ENCODE results near the gene CIAPIN1.
"Not testable (repeated sequence)": the region's sequence is repeated elsewhere in the genome, so short reads cannot be mapped to it uniquely, and the experiment has no call there.

CIAPIN1 gene

DNA sequence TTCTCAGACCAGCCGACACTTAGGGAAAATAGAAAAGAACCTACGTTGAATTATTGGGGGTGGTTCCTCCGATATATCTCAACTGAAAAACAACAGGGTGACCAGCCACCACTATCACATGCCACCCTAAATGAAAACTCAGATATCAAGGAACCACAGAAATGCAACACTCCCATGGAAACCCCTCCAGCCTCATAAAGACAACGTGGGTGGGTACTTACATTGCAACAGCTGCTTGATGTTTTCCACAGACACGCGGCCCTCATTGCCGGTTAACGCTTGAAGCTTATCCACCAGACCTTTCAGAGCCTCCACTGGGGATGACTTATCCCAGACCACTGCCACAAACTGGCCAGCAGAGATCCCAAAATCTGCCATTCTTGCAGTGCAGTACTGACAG lies 6.6 kb downstream of the CIAPIN1 start:
- DNase-seq (ENCODE audit: low spot score), result not testable (repeated sequence)

GRCh38 chr16:57439947-57440346 lies 7.2 kb downstream of the CIAPIN1 start:
- not testable (repeated sequence) for DNase-seq (ENCODE audit: low spot score)

DNA sequence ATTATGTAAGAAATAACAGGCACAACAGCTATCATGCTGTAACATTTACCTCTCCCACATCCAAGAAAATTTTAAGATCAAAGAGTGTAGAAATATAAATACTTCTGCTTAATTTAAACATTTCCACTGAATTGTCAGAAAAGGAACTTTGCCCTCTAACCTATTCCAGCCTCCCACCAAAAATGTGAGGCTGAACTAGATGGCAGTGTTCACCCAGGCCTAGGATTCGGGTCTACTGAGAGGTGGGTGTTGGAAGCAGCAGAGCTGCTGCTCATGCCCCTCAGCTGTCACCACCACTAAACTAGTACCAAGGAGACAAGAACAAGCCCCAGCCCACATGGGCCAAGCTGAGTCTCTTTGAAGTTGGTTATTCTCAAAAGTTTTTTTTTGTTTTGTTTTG lies 11.3 kb downstream of the CIAPIN1 start:
- DNase-seq (ENCODE audit: low spot score), result no peak

DNA sequence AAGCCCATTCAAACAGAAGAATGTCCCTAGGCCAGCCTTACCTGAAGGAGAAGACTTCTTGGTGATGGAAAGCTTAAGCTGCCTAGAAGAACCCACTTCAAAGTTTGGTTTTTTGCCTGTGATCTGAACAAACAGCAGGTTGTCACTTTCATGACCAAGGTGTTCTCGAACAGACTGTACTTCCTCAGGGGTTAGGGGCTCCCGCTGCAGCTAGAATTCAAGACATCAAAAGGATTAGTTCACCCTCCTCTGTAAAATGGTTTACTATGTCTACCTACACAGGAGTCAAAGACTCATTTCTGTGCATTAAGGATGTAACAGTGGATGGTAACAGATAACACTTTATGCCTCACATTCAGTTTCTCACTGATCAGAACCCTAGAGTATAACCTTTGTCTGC lies 13.2 kb downstream of the CIAPIN1 start:
- no peak for DNase-seq (ENCODE audit: low spot score)

DNA sequence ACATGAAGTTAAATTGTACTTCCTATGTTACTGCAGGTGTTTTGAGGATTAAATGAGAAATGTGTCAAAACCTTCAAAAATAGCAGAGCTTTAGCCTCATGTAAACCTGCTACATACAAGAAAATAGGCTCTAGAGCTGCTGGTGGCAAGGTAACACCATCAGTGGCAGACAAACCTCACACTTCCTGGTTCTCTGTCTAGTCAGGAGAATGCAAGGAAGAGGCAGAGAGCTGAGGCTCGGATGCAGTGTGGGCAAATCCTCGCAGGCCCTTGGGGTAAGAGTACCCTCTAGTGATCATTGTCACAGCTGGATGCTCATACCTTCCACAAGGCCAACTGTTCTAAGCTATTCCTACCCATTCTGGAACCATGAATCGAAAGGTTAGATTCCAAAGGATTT lies 14.2 kb downstream of the CIAPIN1 start:
- DNase-seq (ENCODE audit: low spot score), result no peak

DNA sequence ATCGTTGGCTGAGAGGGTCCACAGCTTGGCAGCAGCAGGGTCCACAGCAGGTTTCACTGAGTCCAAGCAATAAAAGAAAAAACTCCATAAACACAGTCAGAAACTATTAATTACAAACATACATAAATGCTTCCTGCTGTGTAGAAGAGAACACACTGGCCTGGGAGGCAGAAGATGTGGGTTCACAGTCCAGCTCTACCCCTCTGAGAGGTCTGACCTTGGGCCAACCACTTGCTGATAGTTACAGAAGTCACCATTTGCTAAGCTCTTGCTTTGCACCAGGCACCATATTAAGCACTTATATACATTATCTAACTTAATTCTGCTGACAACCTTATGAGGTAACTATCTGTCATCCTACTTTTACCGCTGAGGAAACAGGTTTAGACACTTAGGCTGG lies 14.7 kb downstream of the CIAPIN1 start:
- DNase-seq (ENCODE audit: low spot score), result no peak

- DNase-seq (ENCODE audit: low spot score), result no peak
These were observed 16.2 kb downstream of the CIAPIN1 start for GRCh38 chr16:57430955-57431354.

DNA sequence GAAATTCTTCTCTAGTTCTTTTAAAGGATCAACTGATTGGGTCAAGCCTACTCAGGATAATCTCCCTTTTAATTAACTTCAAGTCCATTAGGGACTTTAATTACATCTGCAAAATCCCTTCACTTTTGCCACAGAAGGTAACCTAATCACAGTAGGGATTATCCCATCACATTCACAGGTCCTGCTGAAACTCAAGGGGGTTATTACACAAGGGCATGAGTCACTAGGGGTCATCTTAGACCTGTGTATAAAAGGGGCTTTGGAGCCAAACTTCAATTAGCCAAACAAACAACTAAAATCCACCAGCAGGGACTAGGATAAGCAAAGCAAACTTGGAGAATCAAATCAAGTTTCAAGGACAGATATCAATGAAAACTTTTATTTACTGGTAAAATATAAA lies 19.4 kb downstream of the CIAPIN1 start:
- no peak for DNase-seq (ENCODE audit: low spot score)

- DNase-seq (ENCODE audit: low spot score), result no peak
These were observed 19.9 kb downstream of the CIAPIN1 start for GRCh38 chr16:57427307-57427706.

GRCh38 chr16:57426356-57426755 lies 20.8 kb downstream of the CIAPIN1 start:
- no peak for DNase-seq (ENCODE audit: low spot score)

- no peak for DNase-seq (ENCODE audit: low spot score)
These were observed 22.6 kb downstream of the CIAPIN1 start for GRCh38 chr16:57424583-57424982.

- DNase-seq (ENCODE audit: low spot score), result no peak
These were observed 24.0 kb downstream of the CIAPIN1 start for GRCh38 chr16:57423152-57423551.

- peak; percentile 68 for DNase-seq (ENCODE audit: low spot score)
These were observed 24.9 kb downstream of the CIAPIN1 start for GRCh38 chr16:57422026-57422944.

- DNase-seq (ENCODE audit: low spot score), result no peak
These were observed 27.7 kb downstream of the CIAPIN1 start for GRCh38 chr16:57419506-57419905.

DNA sequence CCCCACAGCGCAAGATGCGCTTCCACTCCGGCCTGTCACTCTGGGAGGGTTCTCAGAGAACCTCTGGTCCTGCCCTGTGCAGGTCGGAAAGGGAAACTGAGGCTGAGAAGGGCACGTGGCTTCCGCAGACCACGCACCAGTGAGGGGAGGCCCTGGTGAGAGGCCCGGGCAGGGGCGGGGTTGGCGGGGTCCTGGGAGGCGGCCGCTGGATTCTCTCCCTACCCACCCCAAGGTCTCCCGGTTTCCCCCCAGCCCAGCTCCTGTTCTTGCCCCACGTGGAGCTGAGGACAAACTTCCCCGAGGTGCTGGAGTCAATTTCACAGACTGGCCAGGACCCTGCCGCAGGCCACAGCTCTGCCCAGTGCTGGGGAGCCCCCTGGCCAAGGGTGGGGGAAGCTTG lies 31.1 kb downstream of the CIAPIN1 start:
- DNase-seq (ENCODE audit: low spot score), result no peak

- no peak for DNase-seq (ENCODE audit: low spot score)
These were observed 33.5 kb downstream of the CIAPIN1 start for GRCh38 chr16:57413733-57414132.

DNA sequence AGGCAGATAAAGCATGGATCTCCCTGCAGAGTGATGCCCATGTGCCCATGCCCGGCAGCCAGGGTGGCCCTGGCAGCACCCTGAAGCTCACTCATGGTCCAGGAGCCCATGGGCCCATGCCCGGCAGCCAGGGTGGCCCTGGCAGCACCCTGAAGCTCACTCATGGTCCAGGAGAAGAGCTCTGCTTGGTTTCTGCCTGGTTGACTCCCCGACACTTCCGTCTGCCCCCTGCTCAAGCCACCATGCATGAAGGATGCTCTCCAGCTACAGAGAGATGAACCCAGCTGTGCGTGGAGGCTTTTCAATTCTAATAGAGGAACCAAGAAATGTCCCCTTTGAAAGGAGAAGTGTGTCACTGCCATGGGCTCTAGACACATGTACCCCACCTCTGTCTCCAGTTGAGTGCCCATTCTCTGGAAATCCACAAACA lies 33.9 kb downstream of the CIAPIN1 start:
- DNase-seq (ENCODE audit: low spot score), result no peak

- no peak for DNase-seq (ENCODE audit: low spot score)
These were observed 34.6 kb downstream of the CIAPIN1 start for GRCh38 chr16:57412584-57412983.

DNA sequence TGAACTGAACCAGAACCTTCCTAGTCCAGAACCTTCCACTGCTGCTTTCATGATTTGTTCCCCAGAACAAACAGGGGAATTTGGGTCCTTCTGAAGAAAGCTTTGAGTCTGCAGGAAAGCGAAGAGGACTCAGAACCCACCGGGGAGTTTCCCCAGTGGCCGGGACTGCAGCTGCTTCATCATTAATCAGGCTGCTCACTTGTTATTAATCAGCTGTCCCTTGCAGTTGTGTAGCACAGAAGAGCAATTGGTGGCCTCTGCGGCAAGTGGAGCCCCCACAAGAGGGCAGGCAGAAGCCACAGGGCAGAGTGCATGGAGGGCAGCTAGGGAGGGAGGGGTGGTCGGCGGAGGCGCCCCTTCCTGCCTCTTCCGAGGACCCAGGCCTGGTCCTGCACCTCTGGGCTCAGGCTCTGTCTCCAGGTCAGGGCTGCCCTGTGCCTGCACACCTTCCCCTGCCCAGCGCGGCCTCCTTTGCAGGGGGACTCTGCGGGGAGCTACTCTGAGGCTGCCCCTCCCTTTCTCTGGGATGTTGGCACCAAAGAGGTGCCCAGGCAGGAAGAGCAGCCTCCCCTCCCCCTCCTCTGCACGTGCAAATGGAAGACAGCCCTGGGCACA lies 35.7 kb downstream of the CIAPIN1 start:
- DNase-seq (ENCODE audit: low spot score), result no peak

- no peak for DNase-seq (ENCODE audit: low spot score)
These were observed 37.2 kb downstream of the CIAPIN1 start for GRCh38 chr16:57409870-57410587.

GRCh38 chr16:57409065-57409464 lies 38.1 kb downstream of the CIAPIN1 start:
- no peak for DNase-seq (ENCODE audit: low spot score)

DNA sequence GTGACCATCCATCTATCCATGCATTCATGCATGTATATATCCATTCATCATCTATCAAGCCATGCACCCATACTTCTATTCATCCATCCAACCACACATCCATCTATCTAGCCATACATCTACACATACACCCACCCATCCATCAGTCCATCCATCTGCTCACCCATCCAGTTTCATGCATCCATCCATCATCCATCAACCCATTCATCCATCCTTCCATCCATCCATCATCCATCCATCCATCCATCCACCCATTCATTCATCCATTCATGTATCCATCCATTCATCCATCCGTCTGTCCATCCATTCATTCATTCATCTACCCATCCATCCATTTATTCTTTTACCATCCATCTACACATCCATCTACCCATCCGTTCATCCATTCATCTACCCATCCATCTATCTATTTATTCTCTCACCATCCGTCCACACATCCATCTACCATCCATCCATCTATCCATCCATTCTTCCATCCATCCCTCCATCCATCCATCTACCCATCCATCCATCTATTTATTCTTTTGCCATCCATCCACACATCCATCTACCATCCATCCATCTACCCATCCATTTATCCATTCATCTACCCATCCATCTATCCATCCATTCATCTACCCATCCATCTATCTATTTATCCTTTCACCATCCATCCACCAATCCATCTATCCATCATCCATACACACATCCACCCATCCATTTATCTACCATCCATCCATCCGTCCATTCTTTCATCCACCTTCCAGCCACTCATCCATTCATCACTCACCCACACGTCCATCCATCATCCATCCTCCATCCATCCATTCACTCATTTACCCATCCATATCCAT lies 39.4 kb downstream of the CIAPIN1 start:
- DNase-seq (ENCODE audit: low spot score), result no peak

Data from RKO (cell line).